ENCODE data around the gene NUBP2.
"Not testable (repeated sequence)": the region's sequence is repeated elsewhere in the genome, so short reads cannot be mapped to it uniquely, and the experiment has no call there.

NUBP2 gene

DNA sequence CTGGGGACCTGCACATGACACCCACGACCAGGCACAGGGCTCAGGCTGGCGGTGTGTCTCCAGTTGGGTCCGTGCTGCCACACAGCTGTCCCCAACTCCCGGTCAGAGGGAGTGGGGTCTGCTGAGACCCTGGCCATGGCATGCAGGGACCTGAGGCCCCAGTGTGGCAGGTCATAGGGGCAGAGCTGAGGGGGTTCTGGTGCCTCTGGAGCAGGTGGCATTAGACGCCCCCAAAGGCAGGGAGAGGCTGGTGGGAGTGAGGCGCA lies 4.2 kb downstream of the NUBP2 start:
- DNase-seq, result no peak

- no peak for DNase-seq
Observed at GRCh38 chr16:1787322-1788094, 4.7 kb downstream of the NUBP2 start.

DNA sequence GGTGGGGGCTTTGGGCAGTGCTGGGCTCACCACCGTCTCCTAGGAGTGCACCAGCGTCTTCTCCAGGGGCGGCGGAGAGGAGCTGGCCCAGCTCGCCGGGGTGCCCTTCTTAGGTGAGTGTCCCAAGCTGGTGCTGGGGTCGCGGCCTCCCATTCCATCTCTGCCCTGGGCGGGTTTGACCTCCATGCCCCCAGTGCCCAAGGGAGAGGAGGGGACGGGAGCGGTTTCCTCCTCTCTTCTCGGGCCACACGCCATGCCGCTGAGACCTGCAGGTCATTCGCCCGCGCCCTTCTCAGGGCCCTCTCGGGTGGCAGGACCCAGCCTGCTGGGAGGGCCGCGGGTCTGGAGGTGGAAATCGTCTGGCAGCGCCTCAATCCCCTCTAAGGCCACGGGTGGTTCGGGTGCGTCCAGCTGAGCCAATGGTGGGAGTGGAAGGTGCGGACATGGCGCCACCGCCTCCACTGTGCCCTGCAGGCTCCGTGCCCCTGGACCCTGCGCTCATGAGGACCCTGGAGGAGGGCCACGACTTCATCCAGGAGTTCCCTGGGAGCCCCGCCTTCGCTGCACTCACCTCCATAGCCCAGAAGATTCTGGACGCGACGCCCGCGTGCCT lies 5.4 kb downstream of the NUBP2 start:
- DNase-seq, result no peak

DNA sequence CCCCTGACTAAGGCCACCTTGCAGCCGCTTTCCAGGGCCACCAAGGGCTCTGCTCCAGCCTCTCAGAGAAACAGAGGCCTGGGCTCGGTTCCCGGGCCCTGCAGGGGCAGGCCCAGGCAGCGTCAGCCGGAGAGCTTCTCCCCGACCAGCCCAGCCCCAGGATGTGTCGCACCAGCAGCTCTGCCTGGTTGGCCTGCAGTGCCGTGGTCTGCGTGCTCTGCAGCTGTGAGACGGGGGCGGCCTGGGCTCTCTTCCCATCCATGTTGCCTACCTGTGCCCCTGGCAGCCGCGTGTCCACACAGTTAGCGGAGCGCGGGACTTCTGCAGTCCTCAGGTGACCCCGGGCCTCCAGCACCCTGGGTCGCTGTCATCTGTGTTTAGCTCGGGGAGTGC lies 5.9 kb downstream of the NUBP2 start:
- no peak for DNase-seq

DNA sequence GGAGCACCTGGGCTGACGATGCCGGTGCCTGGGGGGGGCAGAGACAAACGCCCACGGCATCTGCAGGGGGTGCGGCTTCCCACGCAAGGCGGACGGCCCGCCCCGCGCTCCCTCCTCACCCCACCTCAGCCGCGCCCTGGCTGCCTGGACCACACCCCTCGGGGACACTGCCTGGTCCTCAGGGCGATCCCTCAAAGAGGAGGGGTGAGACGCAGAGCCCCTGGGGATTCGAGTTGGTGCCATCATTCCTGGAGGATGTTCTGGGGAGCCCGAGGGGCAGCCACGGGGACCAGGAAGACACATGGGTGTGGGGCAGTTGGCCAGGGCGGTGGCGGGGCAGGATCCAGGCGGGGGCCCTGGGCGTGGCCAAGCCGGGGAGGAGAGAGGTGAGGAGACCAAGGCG lies 6.9 kb downstream of the NUBP2 start:
- DNase-seq, result no peak

GRCh38 chr16:1790261-1790610 lies 7.5 kb downstream of the NUBP2 start:
- DNase-seq, result no peak

DNA sequence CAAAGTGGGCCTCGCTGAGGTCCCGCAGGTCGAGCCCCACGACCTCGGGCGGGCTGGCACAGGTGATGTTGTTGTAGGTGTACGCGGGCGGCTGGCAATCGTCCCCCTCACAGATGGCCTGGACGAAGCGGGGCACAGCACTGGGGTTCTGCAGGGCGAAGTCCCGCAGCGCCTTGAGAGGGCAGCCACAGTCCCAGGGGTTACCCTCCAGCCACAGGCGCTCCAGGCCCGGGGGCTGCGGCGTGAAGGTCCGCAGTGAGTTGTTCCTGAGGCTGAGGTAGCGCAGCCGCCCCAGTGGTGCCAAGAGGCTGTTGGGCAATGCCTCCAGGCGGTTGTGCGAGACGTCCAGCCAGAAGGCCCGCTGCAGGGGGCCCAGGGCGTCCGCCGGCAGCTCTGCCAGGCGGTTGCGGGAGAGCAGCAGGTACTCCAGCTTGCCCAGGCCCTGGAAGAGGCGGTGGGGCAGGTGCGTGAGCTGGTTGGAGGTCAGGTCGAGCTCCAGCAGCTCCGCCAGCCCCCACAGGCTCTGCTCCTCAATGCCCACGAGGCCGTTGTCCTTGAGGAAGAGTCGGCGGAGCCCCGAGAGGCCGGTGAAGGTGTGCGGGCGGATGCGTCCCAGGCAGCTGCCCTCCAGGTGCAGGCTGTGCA lies 8.0 kb downstream of the NUBP2 start:
- no peak for DNase-seq

DNA sequence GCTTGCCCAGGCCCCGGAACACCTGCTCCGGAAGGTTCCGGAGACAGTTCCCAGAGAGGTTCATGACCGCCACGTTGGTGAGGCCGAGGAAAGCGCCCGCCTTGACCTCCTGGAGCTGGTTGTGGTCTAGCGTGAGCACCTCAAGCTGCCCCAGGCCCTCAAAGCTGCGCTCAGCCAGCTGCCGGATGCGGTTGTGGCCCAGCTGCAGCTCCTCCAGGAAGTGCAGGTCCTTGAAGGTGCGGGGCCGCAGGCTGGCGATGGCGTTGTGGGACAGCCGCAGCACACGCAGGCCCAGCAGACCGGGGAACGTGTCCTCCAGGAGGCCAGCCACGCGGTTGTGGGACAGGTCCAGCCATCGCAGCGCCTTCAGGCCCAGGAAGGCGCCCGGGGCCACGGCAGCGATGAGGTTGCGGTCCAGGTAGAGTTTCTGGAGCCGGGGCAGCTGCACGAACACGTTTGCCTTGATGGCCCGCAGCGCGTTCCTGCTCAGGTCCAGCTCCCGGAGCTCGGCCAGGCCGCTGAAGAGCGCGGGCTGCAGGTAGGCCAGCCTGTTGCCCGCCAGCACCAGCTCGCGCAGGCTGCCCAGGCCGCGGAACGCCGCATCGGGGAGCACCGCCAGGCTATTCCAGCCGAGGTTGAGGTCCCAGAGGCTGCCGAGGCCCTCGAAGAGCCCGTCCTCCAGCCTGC lies 8.6 kb downstream of the NUBP2 start:
- DNase-seq, result no peak

GRCh38 chr16:1791943-1792812 lies 9.4 kb downstream of the NUBP2 start:
- no peak for DNase-seq

DNA sequence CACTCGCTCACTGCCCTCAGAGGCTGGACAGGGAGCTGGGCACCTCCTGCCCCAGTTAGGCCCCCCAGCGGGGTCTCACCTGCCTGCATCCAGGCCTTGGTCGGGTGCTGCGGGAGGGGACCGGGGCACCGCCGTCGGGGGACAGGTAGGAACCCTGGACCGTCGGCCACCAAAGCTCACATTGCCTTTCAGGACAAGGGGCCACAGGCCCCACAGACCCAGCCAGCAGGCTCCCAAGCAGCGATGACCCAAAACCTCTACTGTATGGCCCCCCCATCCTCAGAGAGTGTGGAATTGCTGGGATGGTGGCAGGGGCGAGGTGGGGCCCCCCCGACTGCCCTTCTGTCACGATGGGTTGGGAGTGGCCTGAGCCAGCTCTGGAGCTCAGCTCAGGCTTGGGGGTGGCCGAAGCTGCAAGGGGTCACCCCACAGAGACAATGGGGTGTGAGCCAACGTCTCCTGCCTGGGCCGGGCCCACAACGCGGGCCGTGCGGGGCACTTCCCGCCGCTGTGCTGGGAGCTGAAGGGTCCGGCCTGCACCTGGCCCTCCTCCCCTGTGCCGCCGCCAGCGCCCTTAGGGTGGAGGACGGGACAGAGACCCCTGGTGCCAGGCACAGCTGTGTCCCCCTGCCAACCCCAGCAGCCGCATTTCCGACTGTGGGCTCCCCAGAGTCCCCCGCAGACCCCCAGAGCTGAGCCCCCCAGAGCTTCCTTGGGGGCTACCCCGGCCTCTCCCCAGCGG lies 10.2 kb downstream of the NUBP2 start:
- no peak for DNase-seq

DNA sequence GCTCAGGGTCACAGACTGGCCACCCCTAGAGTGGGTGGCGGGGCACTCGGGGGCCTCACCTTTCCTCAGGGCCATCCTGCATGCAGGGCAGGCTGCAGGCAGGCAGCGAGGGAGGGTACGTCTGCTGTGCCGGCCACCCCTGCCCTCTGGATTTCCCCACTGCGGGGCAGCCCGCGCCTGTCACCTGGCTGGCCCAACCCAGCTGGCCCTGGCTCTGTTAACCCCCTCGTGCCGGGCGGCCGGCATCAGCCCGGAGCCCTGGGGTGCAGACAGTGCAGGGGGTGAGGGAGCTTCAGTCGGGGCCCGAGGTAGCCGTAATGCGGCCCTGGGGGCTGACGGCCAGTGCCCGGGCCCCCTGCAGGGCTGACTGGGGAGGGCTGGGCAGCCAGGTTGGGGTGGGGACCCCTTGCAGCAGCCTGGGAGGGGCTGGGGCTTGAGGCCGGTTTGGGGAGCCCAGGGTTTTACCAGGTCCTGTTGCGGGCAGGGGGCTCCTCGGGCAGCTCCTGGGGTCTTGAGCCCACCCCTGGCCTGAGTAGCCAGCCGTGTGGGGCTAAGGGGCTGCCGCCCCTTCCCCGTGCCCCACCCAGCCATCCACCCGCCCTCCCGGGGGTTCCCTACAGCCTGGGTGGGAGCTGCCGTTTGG lies 10.9 kb downstream of the NUBP2 start, which contains the start of gene IGFALS:
TSS of gene IGFALS (minus strand) at position 128 of the 643 bp plus-strand sequence. CDS start at position 75, 53 bp downstream.
- no peak for DNase-seq

- no peak for DNase-seq
Observed at GRCh38 chr16:1794221-1794871, 11.6 kb downstream of the NUBP2 start.

DNA sequence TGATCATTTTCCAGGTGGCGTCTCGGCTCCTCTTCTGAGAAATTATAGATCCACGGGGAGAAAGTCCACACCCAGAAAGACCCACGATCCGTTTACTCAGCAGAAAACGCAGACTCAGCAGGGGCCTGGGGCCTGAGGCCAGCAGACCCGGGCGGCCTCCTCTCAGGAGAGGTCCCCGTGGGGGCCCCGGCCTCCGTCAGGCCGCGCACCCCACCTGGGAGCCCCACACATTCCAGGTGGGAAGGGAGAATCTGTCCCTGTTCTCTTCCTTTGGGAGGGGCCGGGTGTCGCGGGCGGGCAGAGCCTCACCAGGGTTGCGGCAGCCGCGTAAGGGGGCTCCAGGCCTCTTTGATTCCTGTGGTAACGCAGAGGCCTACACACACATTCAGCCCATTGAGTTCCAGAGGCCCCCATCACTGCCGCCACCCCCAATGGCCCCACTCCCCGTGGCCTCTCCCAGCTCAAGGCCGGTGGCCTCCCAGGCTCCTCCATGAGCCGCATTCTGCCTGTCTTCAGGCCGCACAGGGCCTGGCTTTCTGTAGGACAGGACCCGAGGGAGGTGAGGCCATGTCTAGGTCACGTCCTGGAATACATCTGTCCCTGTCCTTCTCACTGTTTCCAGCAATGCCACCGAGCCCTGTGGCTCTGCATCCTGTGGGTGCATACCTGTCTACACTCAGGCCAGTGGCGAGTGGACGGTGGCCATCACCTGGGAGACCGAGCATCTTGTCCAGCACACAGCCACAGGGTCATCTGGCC lies 12.3 kb downstream of the NUBP2 start:
- DNase-seq, result no peak

- DNase-seq, result not testable (repeated sequence)
Observed at GRCh38 chr16:1799263-1799662, 16.5 kb downstream of the NUBP2 start.

DNA sequence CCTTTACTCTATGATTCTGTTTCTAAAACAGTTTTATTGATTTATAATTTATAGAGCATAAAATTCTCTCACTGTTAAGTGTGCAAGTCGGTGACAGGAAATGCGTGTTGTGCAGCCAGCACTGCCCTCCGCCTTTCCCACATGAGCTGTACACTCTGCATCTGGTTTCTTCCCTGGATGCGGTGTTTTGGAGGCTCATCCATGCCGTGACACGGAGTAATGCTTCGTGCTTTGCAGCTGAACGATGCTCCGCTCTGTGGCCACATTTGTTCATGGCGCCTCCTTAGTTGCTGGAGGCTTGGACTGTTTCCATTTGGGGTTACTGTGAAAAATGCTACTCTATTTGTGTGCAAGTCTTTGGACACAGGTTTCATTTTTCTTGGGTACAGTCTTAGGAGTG lies 17.9 kb downstream of the NUBP2 start:
- DNase-seq, result no peak

DNA sequence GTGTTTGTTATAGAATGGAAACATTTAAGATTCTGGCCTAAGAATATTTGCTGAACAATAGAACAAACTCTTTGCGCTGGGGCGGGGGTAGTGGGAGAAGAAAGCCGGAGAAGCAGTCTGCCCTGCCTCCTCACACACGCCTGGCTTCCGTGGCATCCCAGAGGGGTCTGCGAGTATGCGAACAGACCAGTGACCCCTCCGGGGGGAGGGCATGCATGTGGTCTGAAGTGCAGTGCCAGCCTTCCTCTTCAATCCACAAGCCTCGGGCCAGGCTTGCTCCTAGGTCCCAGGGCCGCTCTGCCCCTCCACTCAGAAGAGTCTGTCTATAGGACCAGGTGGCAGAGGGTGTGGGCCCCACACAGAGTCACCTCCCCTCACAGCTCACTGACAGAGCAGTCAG lies 24.9 kb downstream of the NUBP2 start:
- DNase-seq, result no peak

DNA sequence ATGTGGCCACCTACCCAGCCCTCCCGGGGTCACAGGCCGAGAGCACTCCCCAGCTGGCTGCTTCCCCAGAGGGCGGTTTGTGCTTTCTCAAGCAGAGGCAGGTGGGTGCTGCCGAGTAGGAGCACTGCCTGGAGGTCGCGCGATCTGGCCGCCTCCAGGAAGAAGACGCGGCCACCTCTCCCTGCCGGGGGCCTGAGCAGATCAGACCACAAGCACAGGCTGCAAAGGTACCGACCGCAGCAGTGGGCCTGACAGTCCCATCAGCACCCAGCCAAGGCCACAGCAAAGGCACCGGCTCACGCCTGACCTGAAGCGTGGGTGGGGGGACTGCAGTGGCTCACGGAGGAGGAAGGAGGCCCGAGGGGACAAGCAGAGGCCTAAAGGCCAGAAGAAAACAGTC lies 25.9 kb downstream of the NUBP2 start:
- no peak for DNase-seq

- no peak for DNase-seq
Observed at GRCh38 chr16:1809281-1809801, 26.6 kb downstream of the NUBP2 start.

DNA sequence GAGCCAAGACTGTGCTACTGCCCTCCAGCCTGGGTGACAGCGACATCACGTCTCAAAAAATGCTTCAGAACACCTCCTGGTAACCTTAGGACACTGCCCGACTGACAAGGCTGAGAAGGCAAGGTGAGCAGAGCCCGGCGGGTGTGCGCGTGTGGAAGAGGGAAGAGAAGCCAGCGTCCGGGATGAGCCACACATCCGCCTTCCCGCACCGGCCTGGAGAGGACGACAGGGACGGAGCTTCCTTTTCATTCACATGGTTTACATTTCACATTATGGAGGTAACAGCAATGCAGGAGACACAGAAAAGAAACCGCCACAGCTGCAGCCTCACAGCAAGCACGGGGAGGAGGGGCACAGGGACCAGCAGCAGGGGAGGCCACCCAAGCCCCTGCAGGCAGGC lies 27.3 kb downstream of the NUBP2 start:
- DNase-seq, result no peak

GRCh38 chr16:1810536-1810935 lies 27.8 kb downstream of the NUBP2 start:
- no peak for DNase-seq

Measured in inflammatory macrophage treated with lipopolysaccharide for 1 hour (primary cell).